T-helper 2 cell treated with Interferon-gamma antibody and Interleukin-4, amounts not matched to agents 100 ng/mL and 5 ng/mL, for 36 hours (primary cell): Measurements from ENCODE around the gene SYPL2. TPM values are rescaled to one million over a fixed set of nuclear protein-coding genes. Genes with fewer than 3 reads are reported as not detected.
"Not testable (repeated sequence)": the region's sequence is repeated elsewhere in the genome, so short reads cannot be mapped to it uniquely, and the experiment has no call there.

Experiments used
- intact Hi-C: fragments of 100-400 bp; cut with micrococcal nuclease; formaldehyde crosslinking; loops from one replicate; pipeline ENCODE4 v1.15.1; 2023
- total RNA-seq: library from RNA; stranded (reverse); gene quantifications from 2 replicates; pipeline ENCODE4 v1.2.3, GENCODE V29; 2022

SYPL2 gene
- not detected in 2 replicates for total RNA-seq

- intact Hi-C loops: no loop called here
Observed at GRCh38 chr1:109466452-109467300, at the start of gene SYPL2. SYPL2 (plus strand) TSS chr1:109466546; CDS start chr1:109466844, 298 bp downstream.

- intact Hi-C loops: loop anchor here (10.0 kb wide), 1 partner anchor 309 kb away; the partner anchor contains the start of gene ELAPOR1
Observed at GRCh38 chr1:109423498-109423897, 42.8 kb upstream of the SYPL2 start.

GRCh38 chr1:109425391-109426280, 40.7 kb upstream of the SYPL2 start:
- intact Hi-C loops: loop anchor here (1.0 to 10.0 kb wide), 11 partner anchors 27 to 913 kb away; partner anchors contain the start of genes ATXN7L2, CYB561D1, ELAPOR1 and GNAI3

- intact Hi-C loops: loop anchor here (1.0 to 10.0 kb wide), 11 partner anchors 28 to 912 kb away; partner anchors contain the start of genes ATXN7L2, CYB561D1, ELAPOR1 and GNAI3
Observed at GRCh38 chr1:109426281-109427170, 39.8 kb upstream of the SYPL2 start, which contains the start of gene PSMA5. PSMA5 (minus strand) TSS chr1:109426448; CDS start chr1:109426330, 118 bp downstream.

- intact Hi-C loops: loop anchor here (2.0 to 10.0 kb wide), 7 partner anchors 28 to 912 kb away; partner anchors contain the start of genes CYB561D1, ELAPOR1, GNAI3 and RBM15
Observed at GRCh38 chr1:109427171-109427467, 39.2 kb upstream of the SYPL2 start.

DNA sequence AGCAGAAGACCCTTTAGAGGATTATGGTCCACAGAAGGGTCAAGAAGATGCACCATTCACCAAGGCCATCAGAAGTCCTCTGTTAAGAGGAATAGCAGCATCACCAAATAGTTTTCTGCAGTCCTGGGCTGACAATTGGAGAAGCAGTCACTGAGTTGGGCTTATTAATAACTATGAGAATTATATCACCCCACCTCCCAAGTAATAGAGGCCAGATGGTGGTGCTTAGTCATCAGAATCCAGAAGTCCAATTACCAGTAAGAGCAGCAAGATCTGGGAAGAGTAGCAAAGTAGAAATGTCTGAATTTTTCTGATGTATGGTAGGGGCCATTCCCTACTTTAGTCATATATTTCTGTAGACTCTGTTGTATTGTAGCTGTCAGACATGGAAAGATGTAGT, 34.0 kb upstream of the SYPL2 start:
- intact Hi-C loops: no loop called here

- intact Hi-C loops: no loop called here
Observed at GRCh38 chr1:109433322-109433721, 33.0 kb upstream of the SYPL2 start.

DNA sequence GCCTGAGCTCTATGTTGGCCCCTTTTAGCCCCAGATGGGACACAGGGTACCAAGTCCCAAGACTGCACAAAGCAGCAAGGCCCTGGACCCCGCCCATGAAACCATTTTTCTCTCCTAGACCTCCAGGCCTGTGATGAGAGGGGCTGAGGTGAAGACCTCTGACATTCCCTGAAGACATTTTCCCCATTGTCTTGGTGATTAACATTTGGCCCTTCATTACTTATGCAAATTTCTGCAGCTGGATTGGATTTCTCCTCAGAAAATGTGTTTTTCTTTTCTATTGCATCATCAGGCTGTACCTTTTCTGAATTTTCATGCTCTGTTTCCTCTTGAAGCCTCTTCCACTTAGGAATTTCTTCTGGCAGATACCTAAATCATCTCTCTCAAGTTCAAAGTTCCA, 31.9 kb upstream of the SYPL2 start:
- intact Hi-C loops: no loop called here

- intact Hi-C loops: no loop called here
Observed at GRCh38 chr1:109438798-109439297, 27.5 kb upstream of the SYPL2 start.

GRCh38 chr1:109441069-109441468, 25.3 kb upstream of the SYPL2 start:
- intact Hi-C loops: no loop called here

DNA sequence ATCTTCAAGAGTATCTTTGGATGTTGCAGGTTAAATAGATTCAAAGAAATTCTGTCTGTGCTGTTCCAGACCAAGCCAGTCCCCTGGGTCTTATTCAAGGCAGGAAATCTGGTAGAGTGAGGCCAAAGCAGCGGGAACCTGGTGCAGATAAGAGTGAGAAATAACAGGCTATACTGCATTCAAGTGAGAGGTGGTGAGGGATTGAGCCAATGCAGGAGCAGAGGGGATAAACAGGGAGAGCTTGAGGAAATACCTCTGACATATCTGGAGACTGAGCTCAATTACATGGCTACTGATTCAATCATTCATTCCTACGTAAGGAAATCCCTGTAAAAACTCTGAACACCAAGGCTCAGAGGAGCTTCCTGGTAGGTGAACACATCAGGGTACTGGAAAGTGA, 22.9 kb upstream of the SYPL2 start:
- intact Hi-C loops: no loop called here

- intact Hi-C loops: no loop called here
Observed at GRCh38 chr1:109444346-109444745, 22.0 kb upstream of the SYPL2 start.

DNA sequence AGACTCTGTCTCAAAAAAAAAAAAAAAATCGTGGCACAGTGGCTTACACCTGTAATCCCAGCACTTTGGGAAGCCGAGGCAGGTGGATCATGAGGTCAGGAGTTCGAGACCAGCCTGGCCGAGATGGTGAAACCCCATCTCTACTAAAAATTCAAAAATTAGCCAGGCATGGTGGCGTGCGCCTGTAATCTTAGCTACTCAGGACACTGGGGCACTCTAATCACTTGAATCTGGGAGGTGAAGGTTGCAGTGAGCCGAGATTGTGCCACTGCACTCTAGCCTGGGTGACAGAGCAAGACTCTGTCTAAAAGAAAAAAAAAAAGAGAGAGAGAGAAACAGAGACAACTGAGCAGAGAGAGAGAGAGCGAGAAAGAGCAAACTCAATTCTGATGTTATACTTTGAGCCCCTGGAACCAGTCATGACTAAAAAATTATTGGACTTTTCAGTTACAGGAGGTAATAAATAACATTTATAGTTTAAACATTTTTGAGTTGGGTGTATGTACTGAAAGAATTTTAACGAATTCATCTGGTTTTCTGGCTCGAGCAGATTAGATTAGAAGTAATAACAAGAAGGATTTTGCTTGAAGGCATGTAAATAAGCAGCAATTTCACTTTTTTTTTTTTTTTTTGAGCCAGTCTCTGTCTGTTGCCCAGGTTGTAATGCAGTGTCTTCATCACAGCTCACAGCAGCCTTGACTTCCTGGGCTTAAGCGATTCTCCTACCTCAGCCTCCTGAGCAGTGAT, 20.2 kb upstream of the SYPL2 start:
- intact Hi-C loops: not testable (repeated sequence)

- intact Hi-C loops: no loop called here
Observed at GRCh38 chr1:109447524-109447923, 18.8 kb upstream of the SYPL2 start.

DNA sequence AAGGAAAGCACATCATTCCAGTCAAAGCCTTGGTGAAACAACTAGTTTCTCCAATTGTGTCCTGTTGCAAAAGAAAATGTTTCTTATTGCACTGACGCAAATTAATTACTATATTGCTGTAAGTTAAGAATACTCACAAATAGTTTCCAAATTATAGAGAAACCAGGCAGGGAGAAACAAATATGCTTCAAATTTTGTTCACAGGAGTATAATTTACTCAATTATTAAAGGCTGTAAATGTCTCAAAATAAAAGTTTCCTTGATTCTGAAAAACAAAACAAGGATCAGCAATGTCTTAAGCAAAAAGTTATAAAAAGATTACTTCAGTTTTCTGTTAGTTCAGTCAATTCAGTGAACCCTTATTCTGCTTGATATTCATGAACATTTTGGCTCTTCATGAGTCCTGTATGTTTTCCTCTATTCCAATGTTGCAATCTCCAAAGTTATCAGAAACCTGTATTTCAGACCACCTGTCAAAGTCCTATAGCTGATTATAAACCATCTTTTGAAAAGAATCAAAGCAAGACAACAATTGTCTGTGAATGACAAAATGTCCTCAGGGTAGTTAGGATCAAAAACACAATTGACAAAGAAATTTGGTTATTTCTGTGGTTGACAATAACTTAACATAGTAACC, 11.7 kb upstream of the SYPL2 start:
- intact Hi-C loops: no loop called here

DNA sequence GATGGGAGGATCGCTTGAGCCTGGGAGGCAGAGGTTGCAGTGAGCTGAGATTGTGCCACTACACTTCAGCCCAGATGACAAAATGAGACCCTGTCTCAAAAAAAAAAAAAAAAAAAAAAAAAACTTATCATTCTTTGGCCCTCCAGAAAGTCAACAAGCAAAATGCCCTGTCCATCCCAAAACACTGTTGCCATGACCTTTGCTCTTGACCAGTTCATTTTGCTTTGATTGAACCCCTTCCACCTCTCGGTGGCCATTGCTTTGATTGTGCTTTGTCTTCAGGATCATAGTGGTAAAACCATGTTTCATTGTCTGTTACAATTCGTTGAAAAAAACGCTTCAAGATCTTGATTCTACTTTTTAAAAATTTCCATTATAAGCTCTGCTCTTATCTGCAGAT, 8.5 kb upstream of the SYPL2 start:
- intact Hi-C loops: no loop called here

DNA sequence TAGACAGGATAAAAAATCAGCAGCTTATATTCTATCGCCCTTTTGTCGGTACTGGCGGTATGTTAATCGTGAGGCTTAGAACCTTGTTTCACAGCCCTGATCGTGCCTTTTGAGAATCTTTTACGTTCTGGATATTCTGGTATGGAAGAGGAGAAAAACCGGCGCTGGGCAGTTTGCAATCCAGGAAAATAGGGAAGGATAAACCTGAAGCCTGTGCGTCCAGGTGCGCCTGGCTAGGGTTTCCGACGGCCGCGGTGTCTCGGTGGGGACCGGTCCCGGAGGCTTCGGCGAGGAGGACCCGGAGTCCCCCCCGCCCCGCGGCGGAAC, 258 bp upstream of the SYPL2 start:
- intact Hi-C loops: no loop called here

GRCh38 chr1:109467301-109467777, 993 bp downstream of the SYPL2 start:
- intact Hi-C loops: no loop called here

GRCh38 chr1:109468061-109468460, 1.7 kb downstream of the SYPL2 start:
- intact Hi-C loops: no loop called here
